ENCODE results near the gene COX7A2L. TPM values are rescaled to one million over a fixed set of nuclear protein-coding genes. Genes with fewer than 3 reads are reported as not detected.
A peak's percentile ranks its signal among the peaks of the same experiment; 100 is the strongest.

Gene COX7A2L
- total and polyA plus RNA-seq, 9 of the 15 experiments (the other 6 are each of a cell fraction or from before 2014, with no cell fraction given), result 118 to 481 (median 163) TPM

GRCh38 chr2:42361728-42362283, 789 bp upstream of the COX7A2L start:
- Histone ChIP-seq H3K27me3 (ENCODE audit: control insufficient read depth in 2 of 2, insufficient read depth in 2 of 2, low read length in 2 of 2) (peaks cover 3 to 13% of the 10 kb centered on the region in 2 experiments; a peak in 4 of 5 replicates), H3K79me2 (ENCODE audit: control insufficient read depth, insufficient read depth, low read length) (peaks cover 43% of the 10 kb centered on the region), H3K36me3 (ENCODE audit: control insufficient read depth, insufficient read depth, low read length) (peaks cover 8% of the 10 kb centered on the region; the same call in 2 of the 3 replicates), H3K9me3 (replicated peaks; ENCODE audit: control insufficient read depth, insufficient read depth, low read depth, low read length) (no peaks in the 10 kb centered on the region), H3K4me2 (ENCODE audit: insufficient read depth, low read length) (peak overlapping the region; percentile 86), H3K9me1 (ENCODE audit: control insufficient read depth, insufficient read depth, low read length) (peaks cover 3% of the 10 kb centered on the region), H3K4me1 (replicated peaks in 1 of 2; ENCODE audit: control insufficient read depth in 2 of 2, insufficient read depth in 2 of 2, low read length in 2 of 2) (peaks cover 13 to 24% of the 10 kb centered on the region in 2 experiments; a peak in 4 of 5 replicates), H3K27ac (ENCODE audit: extremely low read depth, low read depth, low read length) (no peak overlapping the region), H4K20me1 (replicated peaks; ENCODE audit: control insufficient read depth, insufficient read depth, low read length) (peaks cover 19% of the 10 kb centered on the region), H3K9ac (ENCODE audit: insufficient read depth in 1 of 2, low read depth in 2 of 2, low read length in 2 of 2) (peak overlapping the region; percentile 44 to 84; a peak in 3 of 4 replicates), H2AFZ (ENCODE audit: low read depth, low read length) (peak overlapping the region; percentile 100), H3K4me3 (peak overlapping the region; percentile 99)
- intact Hi-C loops (cut with micrococcal nuclease), result loop anchor here (2.0 to 5.0 kb wide), 3 partner anchors 115 to 265 kb away; no protein-coding TSS in a partner anchor
- in situ Hi-C loops (cut with MboI), result no loop called here
- CTCF ChIA-PET (ENCODE audit: low intra/inter-chr PET ratio), result no interaction called here
- 9% methylated on average over 6 of the region's 6 CpGs for WGBS (ENCODE audit: insufficient coverage, low coverage, missing lambda C conversion rate)
- FAIRE-seq (no peak), DNase-seq (ENCODE audit: extremely low read depth in 1 of 4, low spot score in 3 of 4) (no peak), ATAC-seq (no peak)
- POLR2A ChIA-PET, result no interaction called here
- no TSS peak for BruUV-seq (replicated peaks)
- 0 out of 2 replicates have a peak, but pooled peaks have one; percentile 0 for TF ChIP-seq PKNOX1 (IDR thresholded peaks at IDR 0.05)
- 0 out of 2 replicates have a peak, but pooled peaks have one; percentile 5 for TF ChIP-seq L3MBTL2 (IDR thresholded peaks at IDR 0.05)
- TF ChIP-seq MED1 (CRISPR knock-in tag; IDR thresholded peaks at IDR 0.05; ENCODE audit: borderline replicate concordance), result no peak
- peak; percentile 45; the same call in 1 of the 2 replicates for TF ChIP-seq SMAD4 (CRISPR knock-in tag; conservative IDR thresholded peaks at IDR 0.05)
- peak in 1 of 3 experiments; percentile 75; a peak in 2 of 6 replicates for TF ChIP-seq ZBTB11 (CRISPR knock-in tag; IDR thresholded peaks at IDR 0.05)
- peak in 1 of 2 experiments; percentile 5 for TF ChIP-seq E2F6 (IDR thresholded peaks at IDR 0.05; ENCODE audit: borderline replicate concordance in 1 of 2, extremely low read depth in 1 of 2, insufficient read depth in 1 of 2, insufficient read length in 1 of 2, low read depth in 1 of 2, low read length in 1 of 2, poor library complexity in 1 of 2, severe bottlenecking in 1 of 2)
